Thoracic aorta (tissue), 2 donors: ENCODE data around the gene KIF6. TPM values are rescaled to one million over a fixed set of nuclear protein-coding genes. Genes with fewer than 3 reads are reported as not detected.
A peak's percentile ranks its signal among the peaks of the same experiment; 100 is the strongest.

Experiments
- ATAC-seq: fragments of 150-250 bp; one replicate; pipeline ENCODE4 v1.8.0; 2017; ENCODE audit warnings: low read depth; ENCODE audit not compliant: insufficient number of reproducible peaks, low FRiP score
- DNase-seq: peaks from one replicate; pipeline ENCODE4 v3.0.0-alpha.2; 2020; ENCODE audit warnings: low spot score
- H3K27ac ChIP-seq, 2 donors: fragments of 200-600 bp; sonication (generic); 1 replicate in 1 of 2; 2 replicates in 1 of 2; pipeline ENCODE4 v1.5.1; 2016; ENCODE audit warnings: mild to moderate bottlenecking in 2 of 2, moderate library complexity in 2 of 2
- H3K27me3 ChIP-seq: fragments of 200-600 bp; sonication (generic); replicated peaks from 2 replicates; pipeline ENCODE4 v1.6.0; 2016; ENCODE audit warnings: mild to moderate bottlenecking; ENCODE audit not compliant: insufficient read depth
- H3K36me3 ChIP-seq: fragments of 200-600 bp; sonication (generic); one replicate; pipeline ENCODE4 v1.5.1; 2016
- H3K4me1 ChIP-seq, 2 donors: fragments of 200-600 bp; sonication (generic); 1 replicate in 1 of 2; 2 replicates in 1 of 2; pipeline versions ENCODE4 v1.5.1 to v1.6.0; 2016; ENCODE audit warnings: low read depth in 2 of 2, mild to moderate bottlenecking in 1 of 2; ENCODE audit not compliant: control insufficient read depth in 1 of 2
- H3K4me3 ChIP-seq: fragments of 200-600 bp; sonication (generic); 2 replicates; pipeline ENCODE4 v1.5.1; 2016; ENCODE audit warnings: mild to moderate bottlenecking
- H3K9me3 ChIP-seq: fragments of 200-600 bp; sonication (generic); 2 replicates; pipeline ENCODE4 v1.5.1; 2016
- CTCF ChIP-seq: fragments of 200-600 bp; sonication (generic); IDR thresholded peaks from one replicate; pipeline ENCODE4 v1.5.1; 2019; ENCODE audit warnings: antibody characterized with exemption
- total RNA-seq, 2 donors: library from RNA; depleted of rRNA; stranded (reverse); fragments of >200 nt; gene quantifications; one replicate each; pipeline versions ENCODE4 v1.1.0 to v1.2.3, GENCODE V29; 2016

Gene KIF6
- total RNA-seq, 2 donors from 2014 or later: not detected

GRCh38 chr6:39439342-39440038, 285.7 kb downstream of the KIF6 start:
- Histone ChIP-seq H3K27me3 (no peaks in the 10 kb centered on the region), H3K36me3 (no peaks in the 10 kb centered on the region), H3K4me1 (no peaks in the 10 kb centered on the region), H3K27ac (no peak overlapping the region), H3K4me3 (no peak overlapping the region), H3K9me3 (no peaks in the 10 kb centered on the region)
- ATAC-seq (no peak), DNase-seq (no peak)
- no peak for TF ChIP-seq CTCF

GRCh38 chr6:39433630-39434029, 291.6 kb downstream of the KIF6 start:
- DNase-seq (no peak), ATAC-seq (no peak)

DNA sequence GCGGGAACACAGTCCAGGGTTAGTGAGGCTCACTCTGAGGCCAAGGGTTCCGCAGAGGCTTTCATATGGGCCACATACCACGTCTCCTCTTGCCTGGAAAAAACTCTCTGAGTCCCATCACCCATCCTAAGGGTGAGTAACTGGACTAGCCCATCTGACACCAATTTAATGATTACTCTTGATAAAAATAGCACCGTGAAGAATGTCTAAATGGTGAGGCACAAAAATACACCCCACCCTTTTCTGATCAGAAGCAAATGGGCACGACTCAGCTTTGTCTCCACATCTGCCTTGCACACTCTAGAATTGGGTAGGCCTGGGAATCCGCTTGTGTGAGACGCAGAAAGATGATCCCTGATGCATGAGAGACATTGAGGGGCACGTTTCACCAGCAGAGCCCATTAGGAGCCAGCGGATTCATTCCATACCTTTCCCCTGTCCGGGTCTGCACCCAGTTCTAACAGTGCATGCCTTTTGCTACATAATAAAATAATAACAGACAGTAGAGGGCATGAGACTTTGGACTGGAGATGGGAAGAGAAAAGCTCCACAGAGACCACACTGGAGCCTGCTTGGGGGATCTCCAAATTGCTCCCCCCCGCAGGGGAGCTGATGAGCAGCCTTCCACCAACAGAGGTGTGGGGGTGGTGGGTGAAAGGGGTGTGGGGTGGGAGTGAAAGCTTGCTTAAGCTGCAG, 292.7 kb downstream of the KIF6 start:
- no peaks in the 10 kb centered on the region for H3K9me3 ChIP-seq
- peaks cover 0 to 16% of the 10 kb centered on the region in 2 donors for H3K4me1 ChIP-seq
- DNase-seq (no peak), ATAC-seq (no peak)
- H3K27ac ChIP-seq: no peak overlapping the region
- H3K4me3 ChIP-seq: no peak overlapping the region
- no peaks in the 10 kb centered on the region for H3K27me3 ChIP-seq
- no peaks in the 10 kb centered on the region for H3K36me3 ChIP-seq
- TF ChIP-seq CTCF: no peak

More at GRCh38 chr6:39433630-39434029, 291.6 kb downstream of the KIF6 start:
- no peak for TF ChIP-seq CTCF
- H3K4me3 ChIP-seq: no peak overlapping the region
- H3K27me3 ChIP-seq: no peaks in the 10 kb centered on the region
- H3K27ac ChIP-seq: no peak overlapping the region
- H3K36me3 ChIP-seq: no peaks in the 10 kb centered on the region
- peaks cover 0 to 16% of the 10 kb centered on the region in 2 donors for H3K4me1 ChIP-seq
- no peaks in the 10 kb centered on the region for H3K9me3 ChIP-seq

DNA sequence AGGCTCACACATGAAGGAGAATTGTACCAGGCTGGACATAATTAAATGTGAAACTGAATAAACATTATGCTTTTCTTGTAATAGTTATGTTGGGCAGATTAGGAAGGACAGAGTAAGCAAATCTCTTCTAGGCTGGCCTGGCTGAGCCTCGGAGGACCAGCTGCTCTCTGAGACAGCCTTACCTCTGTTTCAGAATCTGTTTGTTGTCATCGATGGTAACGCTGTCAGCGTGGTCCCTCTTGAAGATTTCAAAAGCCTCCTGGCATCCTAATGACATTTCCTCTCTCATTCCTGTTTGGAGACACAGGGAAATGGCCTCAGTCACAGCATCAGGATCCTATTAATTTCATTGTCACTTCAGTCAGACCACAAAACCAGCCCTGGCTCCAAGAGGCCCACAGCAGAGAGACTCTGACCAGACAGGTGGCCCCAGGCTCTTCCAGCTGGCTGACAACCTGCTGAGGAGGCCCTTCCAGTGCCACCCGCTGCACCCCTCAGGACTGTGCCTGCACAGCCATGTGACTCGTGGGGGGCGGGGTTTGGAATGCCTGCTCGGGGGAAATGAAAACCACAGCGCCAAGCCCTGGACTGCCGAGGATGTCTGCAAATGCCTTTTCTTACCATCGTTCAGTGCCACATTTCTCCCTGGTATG, 294.2 kb downstream of the KIF6 start:
- Histone ChIP-seq H3K4me3 (peak overlapping the region; percentile 32), H3K27me3 (no peaks in the 10 kb centered on the region), H3K4me1 (peaks cover 0 to 20% of the 10 kb centered on the region in 2 donors), H3K27ac (peak overlapping the region in 1 of 2 donors; percentile 10), H3K36me3 (no peaks in the 10 kb centered on the region), H3K9me3 (no peaks in the 10 kb centered on the region)
- DNase-seq (no peak), ATAC-seq (no peak)
- no peak for TF ChIP-seq CTCF

DNA sequence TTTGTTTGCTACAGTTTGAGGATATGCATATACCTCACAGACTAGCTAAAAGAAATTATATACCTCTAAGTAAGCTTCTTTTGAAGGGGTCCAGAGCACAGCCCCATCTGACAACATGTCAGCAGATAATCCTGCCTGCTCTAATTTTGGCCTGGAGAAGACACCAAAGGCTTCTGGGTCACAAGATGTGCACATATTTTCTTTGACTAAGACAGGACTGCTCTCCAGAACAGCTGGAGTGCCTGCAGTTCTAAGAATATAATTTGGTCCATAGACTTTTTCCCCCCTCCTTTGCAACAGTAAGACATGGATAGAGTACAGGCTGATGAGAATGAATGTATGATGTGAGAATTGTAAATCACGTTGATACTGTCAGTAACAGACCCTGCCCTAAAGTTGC, 294.8 kb downstream of the KIF6 start:
- DNase-seq (no peak), ATAC-seq (no peak)
- H3K4me1 ChIP-seq: peaks cover 0 to 23% of the 10 kb centered on the region in 2 donors
- no peaks in the 10 kb centered on the region for H3K36me3 ChIP-seq
- peak overlapping the region in 1 of 2 donors; percentile 10 for H3K27ac ChIP-seq
- H3K9me3 ChIP-seq: no peaks in the 10 kb centered on the region
- no peak for TF ChIP-seq CTCF
- no peak overlapping the region for H3K4me3 ChIP-seq
- no peaks in the 10 kb centered on the region for H3K27me3 ChIP-seq
